Stimulated activated CD8-positive, alpha-beta memory T cell treated with anti-CD3 and anti-CD28 coated beads, Interleukin-7, amount 100 ng/mL, for 4 hours (primary cell): Measurements from ENCODE around the gene ZNF106.

Experiments used
- DNase-seq, 2 donors: peaks; one replicate each; pipeline ENCODE4 v3.0.0-alpha.2; 2020; ENCODE audit warnings: low read depth in 2 of 2

The ZNF106 gene

DNA sequence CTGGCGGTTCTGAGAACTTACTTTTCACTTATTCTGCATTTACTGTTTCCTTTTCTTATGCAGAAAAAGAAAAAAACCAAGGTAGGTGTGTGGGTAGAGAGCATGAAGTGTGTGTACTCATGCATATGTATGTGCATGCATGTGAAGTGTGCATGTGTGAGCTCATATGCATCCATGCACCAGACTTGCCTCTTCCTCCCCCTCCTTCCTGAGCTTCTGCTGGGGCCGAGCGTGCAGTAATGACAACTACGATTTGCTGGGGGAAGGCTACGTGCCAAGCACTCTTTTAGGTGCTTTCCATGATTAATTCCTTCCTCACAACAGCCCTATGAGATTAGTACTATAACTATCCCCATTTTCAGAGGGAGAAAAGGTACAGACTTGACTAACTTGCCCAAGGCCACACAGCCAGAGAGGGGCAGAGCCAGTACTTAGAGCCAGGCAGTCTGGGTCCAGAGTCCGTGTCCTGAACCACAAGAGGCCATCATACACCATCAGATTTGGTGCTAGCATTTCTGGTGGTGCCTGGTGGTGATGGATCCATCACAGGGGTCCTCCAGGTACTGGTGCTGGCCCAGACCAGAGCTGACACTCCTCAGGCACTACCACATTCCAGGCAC is 85.0 kb downstream of the ZNF106 start:
- no peak for DNase-seq

DNA sequence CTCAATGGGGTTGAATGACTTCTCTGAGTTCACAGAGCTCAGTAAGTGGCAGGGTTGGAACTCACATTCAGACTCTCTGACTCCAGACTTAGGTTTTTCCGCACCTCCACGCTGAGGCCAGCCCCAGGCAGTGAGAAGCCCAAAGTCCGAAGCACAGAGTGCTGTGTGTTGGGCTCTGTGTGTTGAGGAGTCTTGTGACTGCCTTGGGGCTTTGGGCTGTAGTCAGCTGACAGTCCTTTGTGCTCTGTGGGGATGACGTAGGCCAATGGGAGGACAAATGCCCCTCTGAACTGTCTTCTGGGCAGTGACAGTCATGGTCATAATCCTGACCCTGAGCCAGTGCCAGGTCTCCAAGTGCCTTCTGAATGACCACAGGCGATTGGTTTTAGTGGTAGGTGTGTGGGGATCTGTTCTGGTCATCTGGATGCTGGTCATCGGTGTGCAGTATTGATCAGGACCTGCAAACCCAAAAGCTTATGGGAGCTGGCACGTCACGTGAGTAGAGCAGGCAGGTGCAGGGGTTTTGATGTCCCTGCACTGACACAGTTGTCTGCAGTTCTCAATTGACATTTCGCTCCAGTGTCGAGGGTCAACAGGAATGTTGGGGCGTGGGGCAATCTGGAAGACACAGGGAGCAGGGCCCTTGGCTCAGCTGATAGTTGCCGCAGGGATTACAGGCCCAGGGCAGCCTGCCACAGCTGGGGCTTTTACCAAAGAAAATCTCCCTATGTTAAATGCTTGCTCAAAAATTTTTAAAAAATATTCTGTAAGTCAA is 86.3 kb downstream of the ZNF106 start:
- DNase-seq, result no peak

DNA sequence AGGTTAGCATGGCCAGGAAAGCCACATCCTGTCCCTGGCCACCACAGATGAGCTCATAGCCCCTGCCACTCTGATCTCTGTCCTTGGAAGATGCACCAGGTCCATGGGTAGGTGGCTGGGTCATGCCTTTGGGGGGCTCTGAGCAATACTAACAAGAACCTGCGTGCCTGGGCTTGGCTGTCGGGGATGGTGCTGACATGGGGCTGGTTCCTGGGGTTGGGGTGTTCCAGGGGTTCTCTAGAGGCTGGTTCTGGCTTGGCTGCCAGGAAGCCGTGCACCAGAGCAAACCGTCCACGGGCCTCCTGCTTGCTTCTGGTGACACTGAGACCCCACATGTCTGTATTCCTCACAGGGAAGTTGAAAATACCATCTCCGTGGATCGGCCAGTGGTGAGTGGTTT is 87.6 kb downstream of the ZNF106 start:
- no peak for DNase-seq

DNA sequence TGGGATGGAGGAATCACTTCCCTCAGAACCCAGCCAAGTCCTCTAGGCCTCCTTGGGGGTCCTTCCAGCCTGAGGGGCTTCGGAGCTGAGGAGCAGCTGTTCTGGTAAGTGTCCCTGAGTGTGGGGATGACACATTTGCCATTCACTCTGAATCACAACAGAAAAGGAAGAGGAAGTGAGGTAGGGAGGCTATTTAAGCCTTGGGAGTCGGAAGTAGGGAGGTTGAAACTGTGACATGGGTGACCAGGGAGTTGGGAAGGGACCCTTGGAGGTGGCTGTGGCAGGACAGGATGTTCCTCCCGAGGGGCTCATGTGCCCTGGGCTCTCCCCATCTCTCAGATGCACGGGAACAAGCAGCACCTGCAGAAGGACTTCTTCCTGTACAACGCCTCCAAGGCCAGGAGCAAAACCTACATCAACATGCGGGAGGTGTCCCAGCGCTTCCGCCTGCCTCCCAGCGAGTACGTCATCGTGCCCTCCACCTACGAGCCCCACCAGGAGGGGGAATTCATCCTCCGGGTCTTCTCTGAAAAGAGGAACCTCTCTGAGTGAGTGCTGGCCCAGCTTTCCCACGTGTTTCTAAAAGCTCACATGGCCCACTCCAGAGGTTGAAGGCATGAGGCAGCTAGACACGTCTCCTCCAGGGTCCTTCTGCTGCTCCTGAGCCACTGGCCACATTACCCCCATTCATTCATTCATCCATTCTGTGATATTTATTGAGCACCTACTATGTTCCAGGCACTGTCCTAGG is 88.3 kb downstream of the ZNF106 start:
- no peak for DNase-seq

DNA sequence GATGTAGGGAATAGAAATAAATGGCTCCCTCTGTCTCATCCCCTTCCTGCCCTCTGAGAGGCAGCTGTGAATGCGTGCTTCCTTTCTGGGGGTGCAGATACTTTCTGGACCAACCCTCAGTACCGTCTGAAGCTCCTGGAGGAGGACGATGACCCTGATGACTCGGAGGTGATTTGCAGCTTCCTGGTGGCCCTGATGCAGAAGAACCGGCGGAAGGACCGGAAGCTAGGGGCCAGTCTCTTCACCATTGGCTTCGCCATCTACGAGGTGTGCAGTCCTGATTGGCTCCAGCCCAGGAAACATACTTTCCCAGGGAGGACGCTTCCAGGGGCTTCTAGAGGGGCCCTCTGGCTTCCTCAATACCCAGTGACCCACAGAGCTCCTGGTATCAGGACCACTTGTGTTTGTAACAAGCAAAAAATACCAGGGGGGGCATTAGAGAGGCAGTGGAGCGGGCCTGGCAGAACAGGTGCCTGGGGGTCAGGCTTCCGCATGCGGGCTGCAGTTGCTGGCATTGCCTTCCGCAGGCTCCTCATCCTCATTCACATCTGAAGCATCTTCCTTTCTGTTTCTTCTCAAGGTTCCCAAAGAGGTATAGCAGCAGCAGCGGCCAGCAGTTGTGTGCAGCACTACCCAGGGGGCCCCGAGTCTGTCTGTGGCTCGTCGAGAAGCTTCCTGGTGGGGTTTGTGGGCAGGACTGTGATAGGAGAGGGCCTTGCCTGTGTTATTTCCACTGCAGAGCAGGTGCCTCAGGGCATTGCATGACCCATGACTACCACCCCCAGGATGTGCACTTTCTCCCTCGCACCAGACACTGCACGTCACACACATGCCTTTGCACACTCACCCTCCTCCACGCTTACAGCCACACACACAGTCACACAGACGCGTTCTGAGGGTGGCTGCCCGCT is 89.1 kb downstream of the ZNF106 start:
- no peak for DNase-seq

DNA sequence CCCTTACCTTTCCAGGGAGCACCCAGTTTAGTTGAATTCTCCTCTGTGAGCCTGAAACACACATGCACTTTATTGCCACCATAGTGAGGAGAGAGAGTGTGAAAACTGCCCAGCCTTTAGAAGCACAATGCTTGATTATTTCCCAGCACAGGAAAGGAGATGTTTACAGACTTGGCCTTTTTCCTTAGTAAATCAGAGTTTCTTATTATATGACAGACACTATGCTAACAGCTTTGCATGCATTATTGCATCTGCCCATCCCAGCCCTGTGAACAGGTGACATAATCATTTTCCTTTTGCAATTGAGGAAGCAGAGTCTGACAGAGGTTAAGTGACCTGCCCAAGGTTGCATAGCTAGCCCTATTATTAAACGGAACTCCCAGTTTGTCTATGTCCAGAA is 95.1 kb downstream of the ZNF106 start:
- no peak for DNase-seq

DNA sequence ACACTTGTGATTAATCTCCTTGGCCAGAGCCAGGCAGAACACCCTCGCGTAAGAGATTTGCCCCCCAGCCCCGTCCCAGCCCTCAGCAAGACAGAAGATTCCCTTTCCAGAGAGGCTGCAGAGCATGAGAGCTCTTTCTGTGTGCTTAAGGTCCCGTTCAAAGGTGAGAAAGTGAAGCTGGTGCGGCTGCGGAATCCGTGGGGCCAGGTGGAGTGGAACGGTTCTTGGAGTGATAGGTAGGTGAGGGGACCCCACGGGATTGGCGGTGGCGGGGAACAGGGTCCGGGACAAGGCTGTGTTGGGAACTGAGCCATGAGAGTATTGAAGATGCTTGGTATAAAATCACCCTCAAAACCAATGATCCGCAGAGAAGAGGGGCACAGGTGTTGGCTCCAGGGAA is 96.8 kb downstream of the ZNF106 start:
- DNase-seq, result no peak

DNA sequence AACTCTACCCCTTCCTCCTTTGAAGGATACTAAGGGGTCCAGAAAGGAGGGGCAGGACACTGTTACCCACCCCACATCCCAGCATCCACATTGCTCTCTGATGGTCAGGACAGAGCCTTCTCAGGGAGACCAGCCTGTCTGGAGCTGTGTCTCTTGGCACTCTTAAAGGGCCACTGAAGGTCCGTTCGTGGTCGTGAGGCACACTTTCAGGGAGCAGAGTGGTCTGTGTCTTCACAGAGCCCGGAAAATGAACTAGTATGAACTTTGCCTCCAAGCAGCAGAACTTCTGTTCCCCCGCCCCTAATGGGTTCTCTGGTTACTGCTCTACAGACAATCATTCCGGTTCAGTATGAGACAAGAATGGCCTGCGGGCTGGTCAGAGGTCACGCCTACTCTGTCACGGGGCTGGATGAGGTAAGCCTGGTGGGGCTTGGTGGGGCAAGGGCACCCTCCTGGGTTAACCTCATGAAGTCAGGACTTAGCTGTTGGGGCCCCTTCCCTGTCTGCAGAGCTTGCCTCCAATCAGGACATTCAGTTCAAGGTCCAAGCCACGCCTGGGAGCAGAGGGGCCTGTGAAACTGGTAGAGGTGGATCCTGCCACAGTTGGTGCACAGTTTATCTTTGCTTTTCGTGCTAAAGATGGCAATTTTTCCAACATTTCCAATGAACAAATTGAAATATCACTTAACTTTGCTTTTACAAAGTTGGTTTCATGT is 98.5 kb downstream of the ZNF106 start:
- DNase-seq, result no peak

DNA sequence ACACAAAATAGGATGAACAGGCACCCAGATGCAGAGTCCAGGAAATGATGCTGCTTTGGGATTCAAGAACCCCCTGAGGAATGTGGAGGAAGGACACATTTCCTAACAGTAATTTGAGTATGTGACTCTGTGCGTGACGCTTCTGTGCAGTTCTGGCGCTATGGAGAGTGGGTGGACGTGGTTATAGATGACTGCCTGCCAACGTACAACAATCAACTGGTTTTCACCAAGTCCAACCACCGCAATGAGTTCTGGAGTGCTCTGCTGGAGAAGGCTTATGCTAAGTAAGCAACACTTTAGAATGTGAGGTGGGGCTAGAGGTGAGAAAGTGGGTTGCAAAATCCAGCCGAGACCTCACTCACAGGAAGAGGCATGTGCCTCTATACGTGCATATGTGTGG is 103.3 kb downstream of the ZNF106 start:
- DNase-seq, result no peak

DNA sequence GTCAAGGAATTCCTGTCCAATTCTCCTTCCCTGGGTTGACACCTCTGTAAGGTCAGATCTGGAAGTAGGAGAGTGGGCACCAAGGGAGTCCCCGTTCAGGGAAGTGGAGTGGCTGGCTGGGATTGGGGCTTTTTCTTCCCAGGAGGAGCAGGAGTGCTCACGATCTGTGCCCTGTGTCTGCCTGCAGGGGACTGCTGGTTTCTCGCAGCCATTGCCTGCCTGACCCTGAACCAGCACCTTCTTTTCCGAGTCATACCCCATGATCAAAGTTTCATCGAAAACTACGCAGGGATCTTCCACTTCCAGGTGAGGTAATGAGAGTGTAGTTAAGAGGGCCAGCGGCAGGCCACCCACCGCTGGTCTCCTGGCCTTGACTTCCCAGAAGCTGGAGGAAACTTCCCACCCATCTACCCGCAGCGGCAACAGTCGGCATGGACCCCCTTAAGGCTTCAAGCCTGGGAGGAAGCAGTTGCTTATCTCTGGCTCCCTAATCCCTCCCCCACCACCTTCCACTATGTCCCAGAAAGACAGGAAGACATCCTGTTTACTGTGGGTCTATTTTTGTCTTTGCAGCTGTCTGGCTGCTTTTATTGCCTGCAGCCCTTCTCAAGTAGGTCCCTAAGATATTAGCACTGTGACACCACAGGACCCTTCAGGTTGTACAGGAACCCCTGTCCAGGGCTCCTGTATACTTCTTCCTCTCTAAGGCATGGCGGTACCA is 104.8 kb downstream of the ZNF106 start:
- DNase-seq, result no peak

DNA sequence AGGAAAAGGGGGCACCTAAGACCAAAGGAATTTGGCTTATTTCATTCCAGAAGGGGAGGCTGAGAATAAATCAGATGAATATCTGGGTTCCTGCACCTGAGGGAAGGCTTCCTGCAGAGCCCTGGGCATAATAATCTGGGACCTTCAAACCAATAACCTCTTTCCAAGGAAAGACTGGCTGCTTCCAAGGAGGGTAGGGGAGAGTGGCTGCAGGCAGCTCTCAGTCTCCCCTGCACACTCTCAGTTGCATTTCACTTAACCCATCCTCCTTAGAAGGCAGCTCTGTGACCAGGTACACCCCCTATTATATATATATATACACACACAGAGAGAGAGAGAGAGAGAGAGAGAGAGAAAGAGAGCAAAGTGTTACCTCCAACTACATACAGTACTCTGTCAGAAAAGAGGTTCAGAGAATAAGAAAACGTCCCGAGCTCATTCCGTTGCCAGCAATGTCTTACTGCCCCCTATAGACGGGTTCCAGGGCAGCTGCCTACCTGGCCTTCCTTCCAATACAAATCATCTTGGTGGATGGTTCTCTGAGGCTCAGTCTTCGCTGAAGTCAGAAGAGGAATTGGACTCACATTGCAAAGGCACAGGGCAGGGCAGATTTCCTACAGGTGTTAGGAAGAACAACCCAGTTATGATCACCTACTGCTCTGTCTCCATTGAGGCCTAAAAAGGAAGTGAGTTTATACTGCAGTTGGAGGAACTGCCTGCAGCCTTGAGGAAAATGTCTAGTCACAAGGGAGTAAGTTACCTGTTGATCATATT is 105.5 kb downstream of the ZNF106 start:
- no peak for DNase-seq

DNA sequence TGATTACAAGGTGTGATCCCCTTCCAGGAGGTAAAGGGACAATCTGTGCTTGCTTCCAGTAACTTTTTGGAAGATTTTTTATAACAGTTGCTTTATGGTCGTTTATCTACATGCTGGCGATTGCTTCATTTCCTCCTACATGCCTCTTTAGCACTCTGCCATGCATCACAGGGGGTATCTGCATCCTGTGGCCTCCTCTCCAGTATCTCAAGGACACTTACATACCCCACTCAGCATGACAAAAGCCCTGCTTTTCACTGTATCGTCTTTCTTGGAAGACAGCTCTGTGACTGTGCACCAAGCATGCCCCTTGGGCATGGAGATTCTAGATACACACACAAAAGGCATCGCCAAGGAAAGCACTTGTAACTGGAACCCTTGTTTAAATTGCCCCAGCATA is 106.3 kb downstream of the ZNF106 start:
- no peak for DNase-seq

DNA sequence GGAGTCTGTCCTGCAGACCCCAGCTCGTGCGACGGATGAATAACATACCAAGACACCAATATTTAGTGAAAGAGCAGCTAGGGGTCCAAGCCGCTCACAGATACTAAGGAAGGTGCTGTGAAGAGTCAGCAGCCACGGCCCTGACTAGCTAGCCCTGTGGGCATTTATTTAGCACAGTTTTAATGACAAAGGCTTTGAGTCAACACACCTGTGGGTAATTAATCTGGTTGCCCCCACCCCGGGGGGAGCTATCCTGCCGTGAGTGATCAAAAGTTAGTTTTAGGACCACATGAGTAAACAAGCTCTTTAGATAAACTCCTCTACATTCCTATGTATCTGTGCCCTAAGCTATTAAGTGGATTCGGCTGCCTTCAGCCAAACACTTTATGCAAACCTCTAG is 112.9 kb downstream of the ZNF106 start:
- DNase-seq, result no peak

DNA sequence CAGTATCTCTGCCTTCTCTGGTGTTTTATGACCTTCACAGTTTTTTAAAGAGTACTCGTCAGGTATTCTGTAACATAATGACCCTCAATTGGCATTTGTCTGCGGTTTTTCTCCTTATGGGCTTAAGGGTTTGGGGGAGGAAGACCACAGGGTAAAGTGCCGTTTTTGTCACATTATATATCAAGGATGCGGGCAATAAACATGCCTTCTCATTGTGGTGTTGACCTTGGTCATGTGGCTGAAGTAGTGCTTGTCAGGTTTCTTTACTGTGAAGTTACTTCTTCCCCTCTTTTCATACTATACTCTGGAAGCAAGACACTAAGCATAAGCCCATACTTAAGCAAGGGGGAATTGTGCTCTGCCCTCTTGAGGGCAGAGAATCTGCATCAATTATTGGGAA is 115.0 kb downstream of the ZNF106 start:
- DNase-seq, result no peak

DNA sequence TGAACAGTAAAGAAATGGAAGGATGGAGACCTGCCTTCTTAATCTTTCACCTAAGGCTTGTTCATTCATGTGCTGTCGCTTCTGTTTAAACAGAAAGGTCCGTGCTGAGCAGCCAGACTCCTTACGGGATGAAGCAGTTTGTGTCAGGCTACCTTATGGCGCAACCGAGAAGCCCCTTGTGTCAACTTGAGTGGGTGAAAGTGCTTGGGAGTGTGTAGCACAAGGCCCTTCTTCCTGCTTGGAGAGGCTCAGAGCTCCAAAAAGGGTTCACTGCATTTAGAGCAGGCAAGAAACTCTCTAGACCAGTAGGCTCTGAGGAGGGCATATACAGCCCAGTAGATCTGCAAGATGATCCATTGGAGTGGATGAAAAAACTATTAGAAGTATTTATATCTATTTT is 115.7 kb downstream of the ZNF106 start:
- DNase-seq, result no peak

DNA sequence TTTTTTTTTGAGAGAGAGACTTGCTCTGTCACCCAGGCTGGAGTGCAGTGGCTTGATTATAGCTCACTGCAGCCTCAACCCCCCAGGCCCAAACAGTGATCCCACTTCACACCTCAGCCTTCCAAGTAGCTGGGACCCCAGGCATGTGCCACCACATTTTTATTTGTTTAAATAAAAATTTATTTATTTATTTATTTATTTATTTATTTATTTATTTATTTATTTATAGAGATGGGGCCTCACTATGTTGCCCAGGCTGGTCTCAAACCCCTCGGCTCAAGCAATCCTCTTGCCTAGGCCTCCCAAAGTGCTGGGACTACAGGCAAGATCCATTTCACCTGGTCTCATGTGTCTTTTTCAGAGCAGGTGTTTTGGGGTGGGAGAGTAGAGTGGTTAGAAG is 116.1 kb downstream of the ZNF106 start:
- DNase-seq, result no peak

DNA sequence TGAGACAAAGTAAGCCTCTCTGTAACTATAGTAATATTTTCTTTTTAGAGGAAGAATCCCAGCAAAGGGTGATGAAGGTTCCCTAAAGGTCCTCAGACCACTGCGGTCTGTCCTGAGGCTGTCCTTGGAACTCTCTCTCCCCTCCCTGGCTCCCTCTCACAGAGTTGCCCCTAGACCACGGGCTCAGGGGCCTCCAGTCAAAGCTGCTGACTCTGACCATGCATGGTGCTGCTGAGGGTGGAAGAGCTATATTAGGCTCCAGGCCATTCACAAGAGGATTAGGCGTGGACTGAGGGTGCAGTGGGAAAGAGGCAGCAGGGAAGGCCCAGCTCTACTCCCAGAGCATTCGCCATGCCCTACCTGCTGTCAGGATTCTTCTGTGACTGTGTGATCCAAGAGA is 117.0 kb downstream of the ZNF106 start:
- no peak for DNase-seq

DNA sequence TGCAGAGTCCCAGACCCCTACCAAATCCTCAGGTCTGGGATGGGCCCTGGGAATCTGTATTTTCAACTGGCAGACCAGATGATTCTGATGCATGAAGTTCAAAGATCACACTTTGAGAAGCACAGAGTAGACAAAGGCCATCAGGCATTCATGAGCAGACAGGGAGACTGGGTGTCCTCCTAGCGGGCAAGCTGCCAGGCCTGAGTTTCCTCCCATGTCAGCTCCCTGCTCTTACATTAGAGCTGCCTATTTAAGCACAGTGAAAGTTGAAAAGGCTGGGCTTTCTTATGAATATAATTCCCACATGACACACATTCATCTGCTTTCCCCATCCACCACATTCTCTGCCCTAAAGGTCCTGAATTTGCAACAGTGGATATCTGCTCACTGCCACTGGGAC is 117.7 kb downstream of the ZNF106 start:
- no peak for DNase-seq

DNA sequence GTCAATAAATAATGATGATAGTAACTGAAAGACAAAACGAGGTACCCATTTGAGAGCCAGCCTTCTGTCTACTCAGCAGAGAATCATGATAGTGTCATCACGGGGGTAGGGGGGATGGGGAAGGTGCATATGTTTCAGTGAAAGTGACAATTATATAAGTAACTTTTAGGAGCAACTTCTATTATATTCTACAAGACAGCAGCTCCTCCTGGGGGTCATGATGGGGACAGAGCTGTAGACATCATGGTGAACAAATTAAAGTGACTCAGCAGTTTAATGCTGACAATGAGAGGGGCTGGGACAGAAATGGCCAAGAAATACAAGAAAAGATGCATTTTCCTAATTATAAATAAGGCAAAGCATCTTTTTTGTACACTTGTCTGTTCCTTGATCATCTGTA is 119.8 kb downstream of the ZNF106 start:
- DNase-seq, result no peak

DNA sequence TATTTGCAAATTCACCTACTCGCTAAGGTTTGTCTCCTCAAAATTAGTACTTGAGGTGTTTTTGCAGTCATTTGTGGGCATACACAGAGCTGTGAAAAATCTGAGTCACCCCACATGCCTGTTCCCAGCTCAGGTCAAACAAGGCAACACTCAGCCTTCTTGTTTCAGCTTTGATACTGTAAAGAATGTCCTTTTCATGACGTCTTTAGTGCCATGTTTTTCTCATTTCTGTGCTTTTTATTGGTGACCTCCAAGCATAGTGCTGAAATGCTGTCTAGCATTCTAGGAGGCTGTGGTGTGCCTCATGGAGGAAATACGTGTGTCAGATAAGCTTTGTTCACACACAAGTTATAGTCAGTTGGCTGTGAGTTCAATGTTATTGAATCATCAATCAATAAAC is 122.8 kb downstream of the ZNF106 start:
- DNase-seq, result no peak
